Endothelial cell (in vitro differentiated cells): ENCODE data around the gene NTM. TPM values are rescaled to one million over a fixed set of nuclear protein-coding genes. Genes with fewer than 3 reads are reported as not detected.
A peak's percentile ranks its signal among the peaks of the same experiment; 100 is the strongest.

ENCODE experiments used
- DNase-seq: peaks from one replicate; pipeline ENCODE4 v3.0.0; 2021; ENCODE audit warnings: low spot score
- H3K27ac Mint-ChIP-seq: one replicate; pipeline ENCODE4 v1.8.0; 2021; ENCODE audit warnings: mixed read lengths, inconsistent platforms; ENCODE audit not compliant: unreplicated experiment
- H3K27me3 Mint-ChIP-seq: one replicate; pipeline ENCODE4 v1.8.0; 2021; ENCODE audit warnings: mild to moderate bottlenecking, moderate library complexity, mixed read lengths, inconsistent platforms; ENCODE audit not compliant: unreplicated experiment
- H3K36me3 Mint-ChIP-seq: one replicate; pipeline ENCODE4 v1.8.0; 2021; ENCODE audit warnings: mild to moderate bottlenecking, low read depth, mixed read lengths, inconsistent platforms; ENCODE audit not compliant: unreplicated experiment
- H3K4me1 Mint-ChIP-seq: one replicate; pipeline ENCODE4 v1.8.0; 2021; ENCODE audit warnings: mild to moderate bottlenecking, mixed read lengths, inconsistent platforms; ENCODE audit not compliant: unreplicated experiment
- H3K4me3 Mint-ChIP-seq: one replicate; pipeline ENCODE4 v1.8.0; 2021; ENCODE audit warnings: mild to moderate bottlenecking, mixed read lengths, inconsistent platforms; ENCODE audit not compliant: unreplicated experiment
- H3K9me3 Mint-ChIP-seq: one replicate; pipeline ENCODE4 v1.8.0; 2021; ENCODE audit warnings: mixed read lengths, inconsistent platforms; ENCODE audit not compliant: unreplicated experiment
- CTCF ChIP-seq: fragments of 200-600 bp; sonication (generic); IDR thresholded peaks from one replicate; pipeline ENCODE4 v1.5.0; 2021; ENCODE audit warnings: antibody characterized with exemption; ENCODE audit not compliant: unreplicated experiment
- total RNA-seq: library from RNA; stranded (reverse); fragmentation: NEBNext Ultra II Directional; extraction: Animal tissue kit (Norgen Biotek cat#: 25700); gene quantifications from one replicate; pipeline ENCODE4 v1.2.1, GENCODE V29; 2021; ENCODE audit not compliant: unreplicated experiment

The NTM gene
- total RNA-seq, 1 donor from 2014 or later, result 3.6 TPM

- Mint-ChIP-seq H3K36me3 (no peaks in the 10 kb centered on the region), H3K27ac (no peak overlapping the region), H3K4me3 (no peak overlapping the region), H3K9me3 (no peaks in the 10 kb centered on the region), H3K27me3 (peaks cover 2% of the 10 kb centered on the region), H3K4me1 (peaks cover 3% of the 10 kb centered on the region)
- TF ChIP-seq CTCF, result no peak
- no peak for DNase-seq
Measured at GRCh38 chr11:131969261-131969660, 598.8 kb downstream of the NTM start.

- H3K36me3 Mint-ChIP-seq, result no peaks in the 10 kb centered on the region
- no peaks in the 10 kb centered on the region for H3K9me3 Mint-ChIP-seq
- no peak overlapping the region for H3K27ac Mint-ChIP-seq
- H3K4me1 Mint-ChIP-seq, result peaks cover 2% of the 10 kb centered on the region
- no peak for DNase-seq
- no peak overlapping the region for H3K4me3 Mint-ChIP-seq
- TF ChIP-seq CTCF, result no peak
- peaks cover 2% of the 10 kb centered on the region for H3K27me3 Mint-ChIP-seq
Measured at GRCh38 chr11:131973061-131973460, 602.6 kb downstream of the NTM start.

- no peak overlapping the region for H3K4me3 Mint-ChIP-seq
- no peak for TF ChIP-seq CTCF
- H3K36me3 Mint-ChIP-seq, result no peaks in the 10 kb centered on the region
- no peaks in the 10 kb centered on the region for H3K9me3 Mint-ChIP-seq
- DNase-seq, result no peak
- peak overlapping the region; percentile 9 for H3K27ac Mint-ChIP-seq
- H3K27me3 Mint-ChIP-seq, result peaks cover 2% of the 10 kb centered on the region
- H3K4me1 Mint-ChIP-seq, result peaks cover 2% of the 10 kb centered on the region
Measured at GRCh38 chr11:131975619-131976018, 605.2 kb downstream of the NTM start.

- Mint-ChIP-seq H3K36me3 (no peaks in the 10 kb centered on the region), H3K9me3 (no peaks in the 10 kb centered on the region), H3K4me3 (no peak overlapping the region), H3K4me1 (peaks cover 2% of the 10 kb centered on the region), H3K27me3 (peaks cover 2% of the 10 kb centered on the region), H3K27ac (peak overlapping the region; percentile 22)
- DNase-seq, result no peak
- no peak for TF ChIP-seq CTCF
Measured at GRCh38 chr11:131976021-131976420, 605.6 kb downstream of the NTM start.

GRCh38 chr11:131977231-131977630, 606.8 kb downstream of the NTM start:
- no peak for DNase-seq
- no peak overlapping the region for H3K27ac Mint-ChIP-seq
- peaks cover 2% of the 10 kb centered on the region for H3K27me3 Mint-ChIP-seq
- H3K4me3 Mint-ChIP-seq, result no peak overlapping the region
- H3K9me3 Mint-ChIP-seq, result no peaks in the 10 kb centered on the region
- no peak for TF ChIP-seq CTCF
- H3K4me1 Mint-ChIP-seq, result peaks cover 5% of the 10 kb centered on the region
- H3K36me3 Mint-ChIP-seq, result no peaks in the 10 kb centered on the region
